GM12878 (cell line): ENCODE results near the gene SLC25A52. TPM values are rescaled to one million over a fixed set of nuclear protein-coding genes. Genes with fewer than 3 reads are reported as not detected.

Experiments used
- BCL11A ChIP-seq: IDR thresholded peaks from 2 replicates; pipeline ENCODE4 v1.6.1; 2011; ENCODE audit warnings: low read depth, low read length
- E4F1 ChIP-seq: fragments of 450-650 bp; IDR thresholded peaks from 2 replicates; pipeline ENCODE4 v1.6.1; 2018; ENCODE audit warnings: borderline replicate concordance, mild to moderate bottlenecking; ENCODE audit not compliant: partially characterized antibody
- GATAD2B ChIP-seq: fragments of 450-650 bp; conservative IDR thresholded peaks from 2 replicates; pipeline ENCODE4 v1.6.1; 2017; ENCODE audit warnings: low read depth, mild to moderate bottlenecking, moderate library complexity
- RCOR1 ChIP-seq: conservative IDR thresholded peaks from 2 replicates; pipeline ENCODE4 v1.6.1; 2012; ENCODE audit warnings: low read depth, low read length, improper control_type of control experiment
- SIN3A ChIP-seq: IDR thresholded peaks from 2 replicates; pipeline ENCODE4 v1.6.1; 2012; ENCODE audit warnings: low read depth, low read length, improper control_type of control experiment
- WRNIP1 ChIP-seq: IDR thresholded peaks from 2 replicates; pipeline ENCODE4 v1.6.1; 2011; ENCODE audit warnings: low read depth, low read length, improper control_type of control experiment, borderline replicate concordance
- ZNF687 ChIP-seq: fragments of 450-650 bp; IDR thresholded peaks from 2 replicates; pipeline ENCODE4 v1.6.1; 2017; ENCODE audit warnings: mild to moderate bottlenecking, moderate library complexity
- ZSCAN29 ChIP-seq: fragments of 450-650 bp; IDR thresholded peaks from 2 replicates; pipeline ENCODE4 v1.6.1; 2017; ENCODE audit warnings: mild to moderate bottlenecking, moderate library complexity
- polyA plus RNA-seq, 11 experiments: library from polyadenylated mRNA; depleted of rRNA in 4 of 11; unstranded in 6 of 11; stranded (reverse) in 5 of 11; fragments of >200 nt; fragmentation: Nextera tagmentation in 4 of 11; fragmentation: Illumina TruSeq in 1 of 11; extraction: Ambion mirVana in 4 of 11; extraction: Trizol in 1 of 11; gene quantifications; 1 replicate in 1 of 11; 2 replicates in 10 of 11; pipeline versions ENCODE4 v1.2.1 to v1.2.3, GENCODE V29; 2011 to 2016; ENCODE audit warnings: inconsistent platforms in 2 of 11, missing spikeins in 2 of 11, low read depth in 1 of 11
- total RNA-seq, 4 experiments: library from RNA; depleted of rRNA in 3 of 4; stranded (reverse); fragments of >200 nt in 3 of 4; fragmentation: Illumina TruSeq in 1 of 4; extraction: Trizol in 1 of 4; gene quantifications; 2 replicates each; pipeline versions ENCODE4 v1.2.1 to v1.2.3, GENCODE V29; 2013 to 2021

The SLC25A52 gene
- total and polyA plus RNA-seq, 10 of the 15 experiments (the other 5 are each of a cell fraction or from before 2014, with no cell fraction given), result not detected

GRCh38 chr18:31798399-31798798 lies 37.7 kb upstream of the SLC25A52 start (continued):
- TF ChIP-seq E4F1, result no peak
- no peak for TF ChIP-seq BCL11A
- TF ChIP-seq ZNF687, result no peak
- no peak for TF ChIP-seq GATAD2B
- TF ChIP-seq SIN3A, result no peak
- no peak for TF ChIP-seq ZSCAN29
- no peak for TF ChIP-seq RCOR1
- TF ChIP-seq WRNIP1, result no peak
